ENCODE results near the gene USF1.
"Not testable (repeated sequence)": the region's sequence is repeated elsewhere in the genome, so short reads cannot be mapped to it uniquely, and the experiment has no call there.

GRCh38 chr1:160992036-160992435, 53.7 kb downstream of the USF1 start:
- TF ChIP-seq POLR2A (IDR thresholded peaks at IDR 0.05; ENCODE audit: low read length); GATA1 (IDR thresholded peaks at IDR 0.05; ENCODE audit: low read depth, low read length): not testable (repeated sequence)
